ENCODE results near the gene KCNJ2. TPM values are rescaled to one million over a fixed set of nuclear protein-coding genes. Genes with fewer than 3 reads are reported as not detected.

The KCNJ2 gene
- polyA plus RNA-seq, 5 donors, result 3.4 to 5.5 (median 4.5) TPM

GRCh38 chr17:70158180-70158579 is 11.2 kb upstream of the KCNJ2 start:
- DNase-seq, result no peak

GRCh38 chr17:70158591-70158990 is 10.7 kb upstream of the KCNJ2 start:
- DNase-seq, result no peak

DNA sequence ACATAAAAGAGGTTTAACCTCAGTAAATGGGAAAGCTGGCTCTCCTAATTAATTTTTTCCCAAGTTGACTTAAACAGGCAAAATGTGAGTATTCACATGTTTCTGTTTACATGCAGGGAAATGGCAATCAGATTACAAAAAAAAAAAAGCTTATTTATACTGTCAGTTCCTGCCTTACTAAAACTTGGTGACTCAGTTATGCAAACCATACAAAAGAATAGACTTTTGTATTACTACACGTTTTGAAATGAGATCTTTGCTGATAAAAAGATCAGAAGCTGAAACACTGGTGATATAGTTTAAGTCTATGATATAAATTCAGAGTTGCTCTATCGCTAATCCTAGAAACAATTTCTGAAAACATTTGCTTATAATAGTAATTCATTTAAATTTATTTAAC is 9.4 kb upstream of the KCNJ2 start:
- DNase-seq, result no peak

- no peak for DNase-seq
These were observed 7.8 kb upstream of the KCNJ2 start for GRCh38 chr17:70161519-70161918.

DNA sequence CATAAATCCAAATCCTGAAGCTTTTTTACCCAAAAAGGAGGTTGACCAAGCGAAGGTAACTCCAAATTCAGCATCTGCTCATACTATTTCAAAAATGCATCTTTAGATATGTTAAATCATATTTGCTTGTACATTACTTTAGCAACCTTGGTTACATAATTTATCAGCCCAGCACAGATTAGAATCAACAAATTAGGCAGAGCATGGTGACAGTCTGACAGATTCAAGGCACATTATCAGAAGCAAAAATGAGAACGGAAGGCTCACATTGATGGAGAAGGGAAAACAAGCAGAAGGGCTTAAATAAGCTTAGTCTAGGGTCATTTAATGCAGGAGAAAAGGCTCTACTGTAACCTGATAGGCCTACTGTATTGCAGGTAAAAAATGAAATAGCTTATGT is 3.9 kb upstream of the KCNJ2 start:
- DNase-seq, result no peak

- DNase-seq, result no peak
These were observed 2.7 kb upstream of the KCNJ2 start for GRCh38 chr17:70166615-70167014.

DNA sequence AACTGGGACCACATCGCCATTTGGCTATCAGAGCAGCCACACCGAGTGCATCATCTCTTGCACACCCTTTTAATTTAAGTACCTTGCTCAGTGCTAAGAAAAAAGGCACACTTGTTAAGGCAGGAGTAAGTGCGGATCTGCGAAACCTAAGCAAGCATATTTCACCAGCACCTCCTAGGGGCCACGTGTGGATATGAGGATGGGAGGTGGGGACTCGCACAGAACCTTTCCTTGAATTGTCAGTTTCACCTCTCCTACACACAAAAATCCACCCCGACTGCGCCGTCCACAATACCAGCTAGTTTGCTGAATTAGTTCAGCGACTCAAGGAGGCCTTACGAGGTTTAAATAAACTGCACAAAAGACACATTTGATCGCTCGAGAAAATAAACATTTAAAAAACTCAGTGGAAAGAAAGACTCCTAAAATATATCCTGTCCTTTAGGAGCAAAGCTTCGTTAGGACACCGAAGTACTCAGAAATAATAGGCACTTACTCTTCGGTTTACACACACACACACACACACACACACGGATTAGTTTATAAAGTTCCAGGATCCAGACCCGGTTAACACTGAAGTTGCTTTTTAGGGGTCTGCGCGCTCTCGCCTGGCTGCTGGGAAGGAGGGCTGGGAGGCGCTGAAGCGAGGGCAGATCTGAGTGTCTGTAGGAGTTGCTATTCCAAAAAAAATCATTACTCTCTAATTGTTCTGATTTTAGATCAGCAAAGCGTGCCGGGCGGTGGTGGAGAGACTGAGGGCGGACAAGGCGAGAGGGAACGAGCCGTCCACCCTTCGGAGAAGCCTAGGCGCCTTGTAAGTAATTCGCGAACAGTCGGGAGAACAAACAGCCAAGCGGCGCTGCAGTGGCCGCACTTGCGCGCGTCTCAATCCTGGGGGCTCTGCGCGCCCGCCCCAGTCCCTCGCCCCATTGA is 1.0 kb upstream of the KCNJ2 start:
- DNase-seq, result peak; percentile 42 to 48

GRCh38 chr17:70169709-70170597 is 621 bp downstream of the KCNJ2 start:
- peak; percentile 42 to 56 for DNase-seq

- no peak for DNase-seq
These were observed 1.8 kb downstream of the KCNJ2 start for GRCh38 chr17:70171159-70171558.

DNA sequence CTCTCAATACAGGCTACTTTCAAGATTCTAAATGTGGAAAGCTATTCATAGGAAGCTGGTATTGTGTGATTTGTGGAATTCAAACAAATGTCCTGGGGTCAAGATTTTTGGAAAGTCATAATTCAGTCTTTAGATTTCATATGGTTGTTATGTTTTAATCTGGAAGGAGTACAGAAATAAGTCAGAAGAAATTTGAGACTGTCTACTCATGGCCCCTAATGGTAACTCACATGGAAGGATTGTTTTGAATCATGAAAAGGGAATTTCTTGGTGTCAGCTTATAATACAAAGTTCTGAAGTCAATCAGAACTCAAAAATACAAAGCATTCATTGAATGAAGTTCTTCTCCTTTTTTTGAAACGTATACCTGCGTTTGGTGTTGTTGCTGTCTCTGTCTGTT is 3.1 kb downstream of the KCNJ2 start:
- no peak for DNase-seq

- no peak for DNase-seq
These were observed 3.6 kb downstream of the KCNJ2 start for GRCh38 chr17:70172923-70173322.

DNA sequence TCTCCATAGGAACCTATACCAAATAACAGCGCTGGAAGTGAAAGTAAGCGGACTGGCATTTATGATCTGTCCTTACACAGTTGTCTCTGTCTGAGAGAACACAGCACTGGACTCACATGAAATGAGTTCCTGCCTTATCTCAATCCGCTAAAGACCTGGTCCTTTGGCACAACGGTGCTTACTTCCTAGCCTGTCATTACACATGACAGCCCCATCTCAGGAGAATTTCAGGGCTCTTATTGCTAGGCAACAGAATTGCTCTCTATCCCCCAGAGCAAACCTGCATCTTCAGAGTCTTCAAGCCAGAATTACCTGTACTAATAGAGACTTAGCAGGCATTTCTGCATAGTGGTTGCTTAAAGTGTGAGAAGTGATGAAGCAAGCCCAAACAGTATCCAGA is 4.3 kb downstream of the KCNJ2 start:
- no peak for DNase-seq

GRCh38 chr17:70181376-70181775 is 12.0 kb downstream of the KCNJ2 start:
- no peak for DNase-seq

GRCh38 chr17:70181866-70182265 is 12.5 kb downstream of the KCNJ2 start:
- no peak for DNase-seq

- no peak for DNase-seq
These were observed 14.2 kb downstream of the KCNJ2 start for GRCh38 chr17:70183508-70183907.

DNA sequence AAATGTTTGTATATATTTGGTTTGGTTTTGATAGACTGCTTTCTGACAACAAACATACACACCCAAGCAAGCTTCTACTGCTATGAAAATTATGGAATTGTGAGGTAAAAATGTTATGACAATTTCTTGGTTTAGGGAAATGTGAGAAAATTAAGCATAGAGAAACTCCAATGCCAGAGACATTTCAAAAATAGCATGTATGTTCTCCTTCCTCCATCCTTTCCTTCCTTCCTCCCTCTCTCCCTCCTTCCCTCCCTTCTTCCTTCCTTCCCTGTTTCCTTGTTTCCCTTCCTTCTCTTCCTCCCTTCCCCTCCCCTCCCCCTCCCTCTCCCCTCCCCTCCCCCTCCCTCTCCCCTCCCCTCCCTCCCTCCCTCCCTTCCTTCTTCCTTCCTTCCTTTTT is 14.9 kb downstream of the KCNJ2 start:
- no peak for DNase-seq

- no peak for DNase-seq
These were observed 15.4 kb downstream of the KCNJ2 start for GRCh38 chr17:70184770-70185169.

GRCh38 chr17:70185285-70185684 is 16.0 kb downstream of the KCNJ2 start:
- DNase-seq, result no peak

- DNase-seq, result no peak
These were observed 18.1 kb downstream of the KCNJ2 start for GRCh38 chr17:70187383-70187782.

- DNase-seq, result peak in 1 of 2 donors; percentile 6
These were observed 21.9 kb downstream of the KCNJ2 start for GRCh38 chr17:70190959-70191805.

DNA sequence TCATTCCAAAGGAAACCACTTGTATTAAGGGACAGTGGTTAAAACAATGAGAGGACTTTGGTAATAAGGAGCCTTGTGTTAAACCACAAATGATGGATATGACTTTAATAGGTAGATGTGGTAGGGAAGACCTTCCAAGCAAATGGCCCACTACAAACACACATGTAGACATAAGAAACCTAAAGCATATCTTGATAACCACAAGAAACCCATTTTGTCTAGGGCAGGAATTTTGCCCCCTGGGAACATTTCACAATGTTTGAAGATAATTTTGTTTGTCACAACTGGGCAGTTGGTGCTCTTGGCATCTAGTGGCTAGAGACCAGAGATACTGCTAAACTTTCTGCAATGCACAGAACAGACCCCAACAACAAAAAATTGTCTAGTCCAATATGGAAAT is 25.8 kb downstream of the KCNJ2 start:
- no peak for DNase-seq

All from right lung (tissue), 5 donors.